ENCODE data around the gene SYT13.

SYT13 gene

GRCh38 chr11:45313171-45313865, 27.2 kb upstream of the SYT13 start:
- DNase-seq (ENCODE audit: insufficient read length, low spot score), result no peak
- FAIRE-seq, result no peak

- DNase-seq (ENCODE audit: insufficient read length, low spot score) (no peak), FAIRE-seq (no peak)
Measured at GRCh38 chr11:45305874-45306623, 19.9 kb upstream of the SYT13 start.

GRCh38 chr11:45304992-45305335, 18.8 kb upstream of the SYT13 start:
- no peak for FAIRE-seq
- DNase-seq (ENCODE audit: insufficient read length, low spot score), result no peak

GRCh38 chr11:45304111-45304991, 18.2 kb upstream of the SYT13 start:
- FAIRE-seq (no peak), DNase-seq (ENCODE audit: insufficient read length, low spot score) (no peak)

GRCh38 chr11:45303316-45303715, 17.2 kb upstream of the SYT13 start:
- FAIRE-seq (no peak), DNase-seq (ENCODE audit: insufficient read length, low spot score) (no peak)

GRCh38 chr11:45301537-45302246, 15.6 kb upstream of the SYT13 start:
- DNase-seq (ENCODE audit: insufficient read length, low spot score) (no peak), FAIRE-seq (no peak)

GRCh38 chr11:45300715-45301114, 14.6 kb upstream of the SYT13 start:
- FAIRE-seq, result no peak
- DNase-seq (ENCODE audit: insufficient read length, low spot score), result no peak

- no peak for FAIRE-seq
- DNase-seq (ENCODE audit: insufficient read length, low spot score), result no peak
Measured at GRCh38 chr11:45298718-45299117, 12.6 kb upstream of the SYT13 start.

- FAIRE-seq, result no peak
- no peak for DNase-seq (ENCODE audit: insufficient read length, low spot score)
Measured at GRCh38 chr11:45296075-45296474, 9.9 kb upstream of the SYT13 start.

GRCh38 chr11:45294499-45294898, 8.4 kb upstream of the SYT13 start:
- FAIRE-seq, result no peak
- DNase-seq (ENCODE audit: insufficient read length, low spot score), result no peak

GRCh38 chr11:45293566-45294192, 7.5 kb upstream of the SYT13 start:
- FAIRE-seq, result peak; percentile 14
- peak; percentile 60 for DNase-seq (ENCODE audit: insufficient read length, low spot score)

GRCh38 chr11:45290586-45290985, 4.4 kb upstream of the SYT13 start:
- no peak for FAIRE-seq
- DNase-seq (ENCODE audit: insufficient read length, low spot score), result no peak

- no peak for FAIRE-seq
- no peak for DNase-seq (ENCODE audit: insufficient read length, low spot score)
Measured at GRCh38 chr11:45289369-45289768, 3.2 kb upstream of the SYT13 start.

- no peak for FAIRE-seq
Measured at GRCh38 chr11:45288339-45288738, 2.2 kb upstream of the SYT13 start.

GRCh38 chr11:45287316-45287903, 1.3 kb upstream of the SYT13 start:
- no peak for FAIRE-seq
- no peak for DNase-seq (ENCODE audit: insufficient read length, low spot score)

More at GRCh38 chr11:45288339-45288738, 2.2 kb upstream of the SYT13 start:
- no peak for DNase-seq (ENCODE audit: insufficient read length, low spot score)

GRCh38 chr11:45285250-45285828, 802 bp downstream of the SYT13 start:
- FAIRE-seq (no peak), DNase-seq (ENCODE audit: insufficient read length, low spot score) (no peak)

- no peak for FAIRE-seq
- DNase-seq (ENCODE audit: insufficient read length, low spot score), result no peak
Measured at GRCh38 chr11:45282081-45282480, 4.1 kb downstream of the SYT13 start.

GRCh38 chr11:45280449-45280848, 5.7 kb downstream of the SYT13 start:
- no peak for FAIRE-seq

GRCh38 chr11:45279645-45280044, 6.5 kb downstream of the SYT13 start:
- no peak for DNase-seq (ENCODE audit: insufficient read length, low spot score)
- no peak for FAIRE-seq

More at GRCh38 chr11:45280449-45280848, 5.7 kb downstream of the SYT13 start:
- no peak for DNase-seq (ENCODE audit: insufficient read length, low spot score)

- FAIRE-seq (no peak), DNase-seq (ENCODE audit: insufficient read length, low spot score) (no peak)
Measured at GRCh38 chr11:45278714-45279113, 7.4 kb downstream of the SYT13 start.
